ENCODE measurements around the gene CUL3.

- TF ChIP-seq CTCF (IDR thresholded peaks at IDR 0.05; ENCODE audit: insufficient read depth, low read length, poor library complexity, severe bottlenecking) (no peak), EZH2phosphoT487 (conservative IDR thresholded peaks at IDR 0.05; ENCODE audit: low read length) (no peak)
Measured at GRCh38 chr2:224538561-224539138, 46.5 kb downstream of the CUL3 start.
